Fibroblast of skin of right quadriceps (primary cell): ENCODE data around the gene ARHGEF10L.

Source experiments
- DNase-seq: peaks from one replicate; pipeline ENCODE4 v3.0.0-alpha.2; 2013

The ARHGEF10L gene

DNA sequence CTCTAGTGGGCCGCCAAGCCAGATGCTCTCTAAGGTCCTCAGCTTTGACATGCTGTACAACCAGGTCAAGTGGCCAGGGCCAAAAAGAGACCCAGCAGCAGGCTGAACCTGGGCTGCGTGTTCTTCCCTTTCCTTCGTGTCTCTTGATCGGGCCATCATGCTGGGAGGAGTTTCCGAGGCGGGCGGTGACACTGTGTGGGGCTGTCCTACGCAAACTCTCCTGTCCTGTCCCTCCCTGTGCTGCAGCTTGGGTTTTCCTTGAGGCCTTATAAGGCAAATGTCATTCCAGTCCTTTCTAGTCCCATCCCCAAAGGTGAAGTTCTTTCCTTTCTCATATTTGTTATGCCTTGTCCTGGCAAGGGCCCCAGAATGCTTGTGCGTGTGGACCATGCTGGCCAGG, 56.7 kb downstream of the ARHGEF10L start:
- no peak for DNase-seq

DNA sequence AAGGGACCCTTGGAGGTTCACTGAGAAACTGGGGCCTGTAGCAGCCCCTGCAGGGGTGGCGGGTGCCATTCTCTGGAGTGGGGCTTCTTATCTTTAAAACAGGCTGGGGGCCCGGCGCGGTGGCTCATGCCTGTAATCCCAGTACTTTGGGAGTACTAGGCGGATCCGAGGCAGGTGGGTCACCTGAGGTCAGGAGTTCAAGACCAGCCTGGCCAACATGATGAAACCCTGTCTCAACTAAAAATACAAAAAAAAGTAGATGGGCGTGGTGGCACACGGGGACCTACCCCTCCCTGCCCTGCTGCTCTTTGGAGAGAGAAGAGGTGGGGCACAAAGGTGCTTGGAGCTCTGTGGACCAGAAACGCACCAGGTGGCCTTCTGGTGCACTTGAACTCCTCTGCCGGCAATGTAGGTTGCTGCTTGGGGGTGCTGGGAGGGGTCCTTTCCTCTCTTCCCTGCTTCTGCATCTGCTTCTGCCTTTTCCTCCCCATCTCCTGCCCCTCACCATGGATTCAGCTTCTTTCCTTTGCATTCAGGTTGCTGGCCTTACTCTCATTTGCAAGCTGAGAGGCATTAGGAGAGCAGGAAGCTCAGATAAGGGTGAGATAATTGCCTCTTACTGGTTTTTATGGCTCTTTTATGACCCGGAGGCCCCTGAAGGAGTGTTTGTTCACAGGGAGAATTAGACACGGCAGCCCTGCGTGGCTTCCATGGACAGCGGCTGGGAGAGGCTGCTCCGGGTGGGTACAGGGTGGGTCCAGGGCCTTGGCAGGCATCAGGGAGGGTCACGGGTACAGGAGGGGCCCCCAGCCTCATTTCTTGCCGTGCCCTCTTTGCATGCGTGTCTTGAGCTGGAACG, 57.4 kb downstream of the ARHGEF10L start:
- DNase-seq = no peak

DNA sequence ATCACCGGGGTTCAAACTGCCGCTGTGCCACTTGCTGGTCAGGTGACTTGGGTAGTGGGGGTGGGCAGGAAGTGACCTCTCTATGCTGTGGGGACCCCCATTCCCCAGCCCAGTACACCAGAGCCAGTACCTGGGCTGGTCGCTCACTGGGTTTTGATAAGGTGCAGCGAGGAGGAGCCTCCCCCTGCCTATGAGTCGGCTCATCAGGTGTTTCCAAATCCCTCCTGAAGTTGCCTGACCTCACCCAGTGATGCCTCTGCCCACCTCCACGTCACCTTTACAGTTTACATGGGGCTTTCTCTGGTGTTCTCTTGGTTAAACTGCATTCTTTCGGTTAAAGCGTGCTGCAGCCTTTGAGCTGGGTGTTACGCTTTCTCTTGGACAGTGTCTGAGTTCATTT, 58.2 kb downstream of the ARHGEF10L start:
- no peak for DNase-seq

DNA sequence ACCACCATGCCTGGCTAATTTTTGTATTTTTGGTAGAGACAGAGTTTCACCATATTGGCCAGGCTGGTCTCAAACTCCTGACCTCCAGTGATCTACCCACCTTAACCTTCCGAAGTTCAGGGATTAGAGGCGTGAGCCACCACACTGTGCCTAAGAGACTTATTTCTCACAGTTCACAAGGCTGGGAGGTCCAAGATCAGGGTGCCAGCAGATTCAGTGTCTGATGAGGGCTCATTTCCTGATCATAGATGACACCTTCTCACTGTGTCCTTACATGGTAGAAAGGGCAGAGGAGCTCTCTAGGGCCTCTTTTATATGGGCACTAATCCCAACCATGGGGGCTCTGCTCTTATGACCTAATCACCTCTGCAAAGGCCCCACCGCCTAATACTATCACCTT, 58.8 kb downstream of the ARHGEF10L start:
- no peak for DNase-seq

DNA sequence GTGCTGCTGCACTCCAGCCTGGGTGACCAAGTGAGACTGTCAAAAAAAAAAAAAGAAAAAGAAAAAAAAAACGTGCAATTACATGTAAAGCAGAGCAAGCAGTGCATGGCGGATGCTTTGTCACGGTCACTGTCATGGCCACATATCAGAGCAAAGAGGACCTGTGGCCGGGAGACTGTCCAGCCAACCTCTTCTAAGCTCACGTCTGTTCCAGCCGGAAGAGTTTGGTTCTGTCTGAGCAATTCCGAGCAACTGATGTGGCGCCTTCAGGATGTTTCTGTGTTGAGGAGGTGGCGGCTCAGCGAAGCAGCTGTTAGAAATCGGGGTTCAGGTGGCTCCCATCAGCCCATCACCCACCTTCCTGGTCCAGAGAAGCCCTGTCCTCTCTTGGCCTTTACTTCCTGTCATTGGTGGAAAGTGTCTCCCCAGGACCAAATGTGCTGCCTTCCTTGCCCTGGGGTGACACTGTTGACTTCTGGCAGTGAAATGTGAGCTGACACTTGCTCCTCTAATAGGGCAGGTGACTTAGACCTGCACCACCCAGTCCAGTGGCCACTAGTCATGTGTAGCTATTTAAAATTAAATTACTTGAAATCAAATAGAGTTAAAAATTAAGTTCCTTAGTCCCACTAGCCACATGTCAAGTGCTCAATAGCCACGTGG, 59.9 kb downstream of the ARHGEF10L start:
- DNase-seq = no peak

DNA sequence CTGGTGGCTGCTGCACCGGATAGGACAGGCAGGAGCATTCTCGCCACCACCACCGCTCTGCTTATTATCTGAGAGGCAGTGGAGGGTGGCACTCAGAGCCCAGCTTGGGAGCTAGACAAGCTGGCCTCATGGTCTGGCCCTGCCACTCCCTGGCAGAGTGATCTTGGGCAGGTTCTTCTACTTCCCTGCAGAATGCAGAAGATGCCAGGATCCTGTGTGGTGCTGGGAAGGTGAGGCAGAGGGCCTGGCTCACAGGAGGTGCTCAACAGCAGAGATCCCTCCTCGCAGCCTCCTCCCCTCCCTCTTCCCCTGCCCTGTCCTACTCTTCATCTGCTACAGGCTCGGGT, 60.4 kb downstream of the ARHGEF10L start:
- DNase-seq = no peak

DNA sequence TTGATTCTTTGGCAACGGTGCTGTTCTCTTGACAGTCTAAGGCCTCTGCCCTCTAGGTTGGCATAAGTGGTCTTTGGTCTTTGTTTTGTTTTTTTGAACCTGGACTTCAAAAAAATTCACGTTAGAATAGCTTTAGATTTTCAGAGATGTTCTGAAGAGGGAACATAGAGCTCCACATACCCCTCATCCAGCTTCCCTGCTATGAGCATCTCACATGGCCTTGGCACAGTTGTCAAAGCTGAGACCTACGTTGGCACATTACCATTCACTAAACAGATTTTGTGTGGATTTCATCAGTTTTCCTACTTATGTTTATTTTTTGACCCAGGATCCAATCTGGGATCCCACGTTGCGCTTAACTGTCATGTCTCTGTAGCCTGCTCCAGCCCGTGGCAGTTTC, 60.8 kb downstream of the ARHGEF10L start:
- DNase-seq = no peak

DNA sequence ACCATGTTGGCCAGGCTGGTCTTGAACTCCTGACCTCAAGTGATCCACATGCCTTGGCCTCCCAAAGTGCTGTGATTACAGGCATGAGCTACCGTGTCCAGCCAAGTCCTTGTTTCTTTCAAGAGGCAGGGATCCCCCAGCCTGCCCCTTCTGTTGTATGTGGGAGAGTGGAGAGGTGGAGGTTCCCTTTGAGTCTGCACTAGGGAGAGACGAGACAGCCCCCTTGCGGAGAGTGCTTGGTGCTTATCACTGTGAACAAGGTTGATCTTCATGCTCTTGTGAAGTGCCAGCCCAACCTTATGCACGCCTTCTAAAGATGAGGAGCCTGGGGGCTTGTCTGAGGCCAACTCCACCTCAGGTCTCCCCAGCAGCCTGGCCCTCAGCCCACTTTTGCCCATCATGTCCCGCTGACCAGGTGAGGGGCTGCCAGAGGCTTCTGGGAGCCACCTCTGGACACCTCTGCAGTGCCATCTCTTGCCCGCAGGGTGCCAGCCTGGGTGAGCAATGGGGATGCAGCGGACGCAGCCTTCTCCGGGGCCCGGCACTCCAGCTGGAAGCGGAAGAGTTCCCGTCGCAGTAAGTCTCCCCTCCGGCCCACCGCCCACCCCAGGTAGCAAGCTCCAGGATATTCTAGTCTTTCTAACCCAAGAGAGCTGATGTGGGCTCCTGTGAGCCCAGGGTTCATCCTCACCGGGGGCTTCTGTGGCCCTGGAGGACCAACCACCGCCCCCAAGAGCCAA, 62.3 kb downstream of the ARHGEF10L start:
- no peak for DNase-seq

DNA sequence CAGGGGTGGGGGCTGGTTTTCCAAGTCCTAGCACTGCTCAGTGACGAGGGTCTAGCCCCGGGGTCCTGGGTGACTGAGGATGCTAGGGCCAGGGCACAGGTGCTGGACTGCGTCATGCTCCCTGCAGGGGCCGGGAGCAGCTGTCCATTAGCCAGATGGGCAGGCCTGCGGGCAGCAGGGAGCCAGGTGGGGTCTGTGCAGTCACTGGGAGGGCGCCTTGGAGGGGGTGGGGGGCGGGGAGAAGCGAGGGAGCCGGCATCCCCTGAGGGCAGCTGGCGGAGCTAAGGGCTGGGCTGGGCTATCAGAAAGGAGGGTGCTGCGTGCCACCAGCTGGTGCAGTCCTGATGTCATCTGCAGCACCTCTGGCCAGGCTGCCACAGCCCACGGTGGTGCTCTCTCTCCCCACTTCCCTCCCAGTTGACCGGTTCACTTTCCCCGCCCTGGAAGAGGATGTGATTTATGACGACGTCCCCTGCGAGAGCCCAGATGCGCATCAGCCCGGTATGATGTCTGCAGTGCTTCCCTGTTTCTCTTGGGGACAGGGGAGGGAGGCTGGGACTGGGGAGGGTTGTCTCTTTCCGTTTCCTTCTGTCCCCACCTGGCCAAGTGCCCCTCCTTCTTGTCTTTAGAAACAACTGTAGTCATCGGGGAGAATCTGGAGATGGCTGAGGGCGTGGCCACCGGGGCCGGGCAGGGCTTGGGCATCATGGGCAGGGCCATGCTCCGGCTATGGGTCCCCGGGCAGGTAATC, 63.8 kb downstream of the ARHGEF10L start:
- DNase-seq = no peak

DNA sequence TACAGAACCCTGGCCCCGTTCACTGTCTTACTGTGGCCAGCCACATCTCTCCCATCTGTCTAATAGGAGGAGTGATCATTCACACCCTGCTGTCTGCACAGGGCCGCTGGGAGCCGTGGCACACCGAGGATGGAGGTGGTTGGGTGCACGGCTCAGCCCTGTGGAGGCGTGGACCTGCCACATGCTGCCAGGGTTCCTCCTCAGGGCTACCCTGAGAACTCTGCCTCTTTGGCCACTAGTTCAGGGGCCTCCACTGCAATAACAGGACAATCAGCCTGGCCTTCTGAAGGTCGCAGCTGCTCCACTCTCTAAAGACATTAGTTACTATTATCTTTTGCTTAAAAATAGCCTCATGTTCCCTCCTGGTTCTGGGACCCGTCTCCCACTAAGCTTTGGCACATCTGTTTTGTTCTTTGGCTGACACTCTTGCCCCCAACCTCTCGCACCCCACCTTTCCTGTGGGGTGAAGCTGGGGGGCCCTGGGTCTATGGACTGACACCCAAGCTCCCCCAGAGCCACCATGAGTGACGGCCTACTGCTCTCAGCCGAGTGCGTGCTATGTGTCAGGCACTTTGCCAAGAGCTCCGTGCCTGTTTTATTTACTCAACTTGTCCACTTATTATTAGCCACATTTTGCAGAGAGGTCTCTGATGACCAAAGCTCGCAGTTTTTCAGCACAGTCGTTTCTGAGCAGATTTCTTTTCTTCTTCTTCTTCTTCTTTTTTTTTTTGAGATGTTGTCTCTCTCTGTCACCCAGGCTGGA, 66.3 kb downstream of the ARHGEF10L start:
- no peak for DNase-seq

DNA sequence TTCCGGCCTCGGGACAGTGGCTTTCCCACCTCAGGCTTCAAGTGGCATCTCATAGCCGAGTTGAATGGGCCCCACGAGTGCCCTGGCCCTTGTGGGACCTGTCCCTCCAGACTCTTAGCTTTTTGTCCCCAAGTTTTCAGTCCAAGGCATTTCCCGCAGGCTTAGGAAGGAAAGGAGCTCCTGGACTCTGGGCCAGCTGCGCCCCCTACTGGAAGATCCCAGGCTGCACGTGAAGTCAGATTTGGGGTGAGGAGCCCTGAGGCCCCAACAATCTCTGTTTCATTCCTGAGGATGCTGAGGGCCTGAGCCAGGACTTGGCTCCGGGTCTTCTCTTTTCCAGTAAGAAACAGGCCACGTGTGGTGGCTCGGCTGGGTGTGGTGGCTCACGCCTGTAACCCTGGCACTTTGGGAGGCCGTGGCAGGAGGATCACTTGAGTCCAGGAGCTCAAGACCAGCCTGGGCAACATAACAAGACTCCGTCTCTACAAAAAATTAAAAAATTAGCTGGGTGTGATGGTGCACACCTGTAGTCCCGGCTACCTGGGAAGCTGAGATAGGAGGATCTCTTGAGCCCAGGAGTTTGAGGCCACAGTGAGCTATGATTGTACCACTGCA, 67.4 kb downstream of the ARHGEF10L start:
- peak; percentile 54 for DNase-seq

DNA sequence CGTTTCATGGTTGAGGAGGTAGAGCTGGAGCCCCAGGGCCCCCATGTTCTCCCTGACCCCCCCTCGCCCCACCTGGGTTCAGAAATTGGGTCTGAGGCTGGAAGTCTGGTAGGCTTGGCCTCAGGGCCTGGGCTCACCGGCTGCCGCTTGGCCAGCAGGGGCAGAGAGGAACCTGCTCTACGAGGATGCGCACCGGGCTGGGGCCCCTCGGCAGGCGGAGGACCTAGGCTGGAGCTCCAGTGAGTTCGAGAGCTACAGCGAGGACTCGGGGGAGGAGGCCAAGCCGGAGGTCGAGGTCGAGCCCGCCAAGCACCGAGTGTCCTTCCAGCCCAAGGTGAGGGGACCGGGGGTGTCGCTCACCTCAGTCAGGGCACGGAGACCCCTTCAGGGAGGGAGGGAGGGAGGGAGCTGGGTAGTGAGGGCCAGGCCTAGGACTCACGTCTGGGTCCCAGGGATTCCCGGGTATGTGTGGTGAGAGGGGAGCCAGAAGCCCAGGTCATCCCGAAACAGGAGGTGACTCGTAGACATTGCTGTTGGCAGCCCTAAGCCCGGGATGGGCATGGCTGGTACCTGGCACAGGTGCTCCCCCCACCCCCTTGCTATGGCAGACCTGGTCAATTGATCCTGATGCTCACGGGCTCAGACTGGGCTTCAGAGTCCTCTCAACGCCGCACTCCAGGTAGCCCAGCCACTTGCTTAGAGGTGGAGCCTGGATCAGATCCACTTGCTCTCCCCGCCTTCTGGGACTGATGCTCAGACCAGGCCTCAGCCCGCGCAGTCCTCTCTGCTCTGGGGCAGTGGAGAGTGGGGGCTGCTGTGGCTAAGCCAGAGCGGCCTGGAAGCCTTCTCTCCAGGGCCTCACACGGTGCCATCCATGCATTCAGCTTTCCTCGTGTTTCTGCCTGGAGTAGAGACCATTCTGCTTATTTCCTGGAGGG, 68.4 kb downstream of the ARHGEF10L start:
- no peak for DNase-seq

DNA sequence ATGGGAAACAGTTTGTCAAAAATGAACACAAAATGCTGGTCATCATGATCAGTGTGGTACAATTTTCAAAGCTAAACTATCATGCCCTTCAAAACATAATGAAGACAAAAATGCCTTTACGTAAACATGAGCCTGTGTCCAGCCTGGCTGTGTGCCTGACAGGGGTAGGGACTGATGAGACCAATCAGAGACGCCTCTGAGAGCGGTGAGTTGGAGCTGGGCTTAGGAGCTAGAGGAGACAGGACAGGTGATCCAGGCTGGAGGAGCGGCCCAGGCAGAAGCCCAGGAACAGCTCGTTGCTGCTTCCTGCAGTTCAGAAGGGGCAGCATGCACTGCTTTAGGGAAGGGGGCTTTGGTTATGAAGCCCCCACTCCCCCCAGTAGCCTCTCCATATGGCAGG, 70.0 kb downstream of the ARHGEF10L start:
- no peak for DNase-seq

DNA sequence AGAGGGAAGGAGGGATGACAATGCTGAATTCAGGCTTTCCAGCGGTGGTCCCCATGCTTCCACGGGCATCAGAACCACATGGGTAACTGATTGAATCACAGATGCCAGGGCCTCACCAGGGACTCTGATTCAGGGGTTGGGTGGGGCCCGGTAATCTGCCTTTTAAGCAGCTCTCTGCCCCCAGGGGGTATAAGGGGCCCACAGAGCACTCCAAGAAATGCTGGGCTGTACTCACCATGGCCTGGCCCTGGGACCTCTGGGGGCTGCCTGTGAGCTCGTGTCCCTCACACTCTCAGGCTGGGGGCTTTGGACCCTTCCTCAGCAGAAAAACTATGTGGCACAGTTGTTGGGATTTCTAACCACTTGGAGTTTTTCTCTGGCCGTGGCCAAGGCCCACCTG, 70.6 kb downstream of the ARHGEF10L start:
- DNase-seq = no peak

DNA sequence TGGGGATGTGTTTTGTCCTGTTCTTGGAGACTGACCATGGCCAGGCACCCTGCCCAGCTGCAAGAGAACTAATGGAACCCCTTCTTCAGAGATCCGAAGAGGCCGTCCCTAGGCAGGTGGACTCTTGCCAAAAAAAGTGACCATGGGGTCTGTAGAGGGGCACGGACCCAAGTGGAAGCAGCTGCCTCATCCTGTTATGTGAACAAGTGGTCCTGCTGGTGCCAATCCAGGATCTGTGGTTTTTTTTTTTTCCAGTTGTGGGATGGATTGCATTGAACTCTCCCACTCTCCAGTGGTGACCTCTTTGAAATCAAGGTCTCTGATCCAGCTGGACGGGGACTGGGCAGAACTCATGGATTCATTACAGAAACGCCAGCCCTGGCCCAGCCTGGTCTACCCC, 71.2 kb downstream of the ARHGEF10L start:
- no peak for DNase-seq

DNA sequence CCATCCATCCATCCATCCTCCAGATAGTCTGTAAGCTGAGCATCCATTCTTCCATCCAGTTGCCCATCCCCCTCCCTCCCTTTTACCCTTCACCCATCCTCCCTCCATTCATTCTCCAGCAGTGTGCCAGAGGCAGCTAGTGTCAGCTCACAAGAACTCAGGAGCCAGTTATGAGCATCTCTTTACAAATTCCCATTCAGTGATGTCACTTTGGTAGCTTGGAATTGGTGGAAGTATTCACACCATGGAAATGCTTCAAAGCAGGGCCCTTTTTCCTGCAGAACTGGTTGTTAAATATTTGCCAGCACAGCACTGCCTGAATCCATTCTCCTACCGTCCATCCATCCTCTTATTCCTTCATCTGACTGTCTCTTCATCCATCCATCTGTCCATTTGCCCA, 72.5 kb downstream of the ARHGEF10L start:
- DNase-seq = peak; percentile 76

DNA sequence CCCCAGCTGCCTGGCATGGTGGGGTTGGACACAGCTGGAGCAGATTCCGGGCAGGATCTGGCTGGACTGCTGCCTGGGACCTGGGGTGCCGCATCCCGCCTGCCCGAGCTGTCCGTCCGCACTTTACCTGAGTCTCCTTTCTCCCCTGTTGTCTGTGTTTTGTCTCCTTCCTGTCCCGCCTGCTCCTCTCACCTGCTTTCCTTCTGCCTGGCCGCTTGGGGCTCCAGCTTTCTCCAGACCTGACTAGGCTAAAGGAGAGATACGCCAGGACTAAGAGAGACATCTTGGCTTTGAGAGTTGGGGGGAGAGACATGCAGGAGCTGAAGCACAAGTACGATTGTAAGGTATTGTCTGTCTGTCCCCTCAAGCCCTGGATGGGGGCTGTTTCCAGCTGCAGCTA, 73.3 kb downstream of the ARHGEF10L start:
- DNase-seq = no peak

DNA sequence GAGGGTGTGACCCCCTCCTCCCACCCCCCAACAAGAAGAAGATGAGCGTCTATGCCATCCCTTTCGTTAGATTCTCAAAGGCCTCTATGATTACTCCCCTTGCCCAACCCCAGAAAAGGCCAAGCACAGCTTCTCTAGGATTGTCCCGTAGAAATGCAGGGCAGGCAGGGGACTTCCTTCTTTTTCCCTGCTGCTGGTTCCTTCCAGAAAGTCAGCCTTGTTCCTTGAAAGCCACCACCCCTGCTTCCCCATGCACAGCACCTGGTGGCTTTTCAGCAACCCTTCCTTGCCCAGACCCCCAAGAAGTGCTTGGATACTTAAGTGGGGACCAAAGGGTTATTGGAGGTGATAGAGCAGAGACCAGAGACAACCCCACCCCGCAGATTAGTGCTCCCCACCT, 75.1 kb downstream of the ARHGEF10L start:
- no peak for DNase-seq

DNA sequence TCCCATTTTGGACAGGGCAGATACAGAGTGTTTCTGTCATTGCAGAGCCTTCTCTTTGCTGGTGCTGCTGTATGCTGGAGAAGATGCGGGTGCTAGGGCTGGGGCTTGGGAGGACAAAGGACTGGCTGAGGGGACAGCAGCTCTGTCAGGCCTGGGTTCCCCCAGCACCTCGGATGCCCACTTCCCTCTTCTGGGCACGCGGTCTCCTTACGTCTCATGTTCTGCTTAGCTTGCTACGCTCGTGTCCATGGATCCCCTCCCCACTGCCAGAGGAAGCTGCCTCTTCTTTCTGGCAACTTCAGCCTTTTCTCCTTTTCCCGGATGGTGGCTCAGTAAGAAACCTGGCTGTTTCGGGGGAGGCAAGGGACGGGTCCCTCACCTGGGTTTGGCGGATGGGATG, 75.7 kb downstream of the ARHGEF10L start:
- DNase-seq = no peak

DNA sequence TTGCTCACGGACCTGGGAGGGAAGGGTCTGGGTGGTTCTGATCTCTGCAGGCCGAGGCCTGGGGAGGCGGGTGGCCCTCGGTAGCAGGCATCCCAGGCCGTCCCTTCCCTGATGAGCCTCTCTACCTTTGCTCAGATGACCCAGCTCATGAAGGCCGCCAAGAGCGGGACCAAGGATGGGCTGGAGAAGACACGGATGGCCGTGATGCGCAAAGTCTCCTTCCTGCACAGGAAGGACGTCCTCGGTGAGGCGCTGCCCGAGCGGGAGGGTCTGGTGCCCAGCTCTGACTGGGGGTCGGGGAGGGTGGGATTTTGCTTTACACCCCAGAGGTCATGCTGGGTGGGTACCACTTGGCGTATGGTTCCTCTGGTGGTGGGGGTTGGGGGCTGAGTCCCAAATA, 76.5 kb downstream of the ARHGEF10L start:
- no peak for DNase-seq

DNA sequence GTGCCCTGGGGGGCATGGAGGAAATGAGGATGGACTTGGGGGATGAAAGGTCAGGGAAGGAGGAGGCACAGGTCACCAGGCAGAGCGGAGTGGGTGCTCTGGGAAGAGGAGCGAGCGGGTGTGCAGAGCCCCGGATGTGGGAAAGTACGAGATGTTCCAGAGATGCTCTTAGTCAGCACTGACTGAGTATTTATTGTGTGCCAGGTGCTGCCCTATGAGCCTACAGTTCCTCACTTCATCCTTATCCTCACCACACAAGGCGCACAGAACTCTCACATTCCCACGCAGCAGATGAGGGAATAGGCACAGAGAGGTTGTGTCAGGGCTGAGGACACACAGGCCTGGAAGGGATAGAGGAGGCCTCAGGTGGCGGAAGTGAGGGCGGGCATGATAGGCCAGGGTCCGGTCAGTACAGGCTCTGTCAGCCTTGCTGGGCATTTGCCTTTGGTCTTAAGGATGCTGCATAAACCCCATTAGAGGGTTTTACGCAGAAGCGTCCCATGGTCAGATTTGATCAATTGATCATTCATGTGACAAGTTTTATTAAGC, 77.3 kb downstream of the ARHGEF10L start:
- no peak for DNase-seq
